ENCODE measurements around the gene PALLD.

GRCh38 chr4:168864821-168865541 is 368.1 kb downstream of the PALLD start:
- TF ChIP-seq CTCF (IDR thresholded peaks at IDR 0.05; ENCODE audit: borderline replicate concordance, extremely low read depth, low read length, poor library complexity, severe bottlenecking) = peak; percentile 15
- no peak for TF ChIP-seq EZH2 (IDR thresholded peaks at IDR 0.05; ENCODE audit: borderline replicate concordance, low read depth, low read length, severe bottlenecking)
